IPS-NIHi11 (cell line): Measurements from ENCODE around the gene MMP10.

Experiments used
- DNase-seq: peaks from one replicate; pipeline ENCODE4 v3.0.0; 2012; ENCODE audit warnings: mixed read lengths, low spot score

Gene MMP10

GRCh38 chr11:102729849-102730815 is 50.3 kb downstream of the MMP10 start:
- DNase-seq = no peak

- DNase-seq = no peak
Observed at GRCh38 chr11:102727890-102728289, 52.5 kb downstream of the MMP10 start.

- no peak for DNase-seq
Observed at GRCh38 chr11:102724904-102725500, 55.4 kb downstream of the MMP10 start, which contains the start of gene MMP8. TSS of gene MMP8 (minus strand) at chr11:102724954. CDS start at chr11:102724855, 99 bp downstream.

GRCh38 chr11:102722821-102723220 is 57.6 kb downstream of the MMP10 start:
- no peak for DNase-seq
